Measurements from ENCODE around the gene CETN3.
A peak's percentile ranks its signal among the peaks of the same experiment; 100 is the strongest.

The CETN3 gene

DNA sequence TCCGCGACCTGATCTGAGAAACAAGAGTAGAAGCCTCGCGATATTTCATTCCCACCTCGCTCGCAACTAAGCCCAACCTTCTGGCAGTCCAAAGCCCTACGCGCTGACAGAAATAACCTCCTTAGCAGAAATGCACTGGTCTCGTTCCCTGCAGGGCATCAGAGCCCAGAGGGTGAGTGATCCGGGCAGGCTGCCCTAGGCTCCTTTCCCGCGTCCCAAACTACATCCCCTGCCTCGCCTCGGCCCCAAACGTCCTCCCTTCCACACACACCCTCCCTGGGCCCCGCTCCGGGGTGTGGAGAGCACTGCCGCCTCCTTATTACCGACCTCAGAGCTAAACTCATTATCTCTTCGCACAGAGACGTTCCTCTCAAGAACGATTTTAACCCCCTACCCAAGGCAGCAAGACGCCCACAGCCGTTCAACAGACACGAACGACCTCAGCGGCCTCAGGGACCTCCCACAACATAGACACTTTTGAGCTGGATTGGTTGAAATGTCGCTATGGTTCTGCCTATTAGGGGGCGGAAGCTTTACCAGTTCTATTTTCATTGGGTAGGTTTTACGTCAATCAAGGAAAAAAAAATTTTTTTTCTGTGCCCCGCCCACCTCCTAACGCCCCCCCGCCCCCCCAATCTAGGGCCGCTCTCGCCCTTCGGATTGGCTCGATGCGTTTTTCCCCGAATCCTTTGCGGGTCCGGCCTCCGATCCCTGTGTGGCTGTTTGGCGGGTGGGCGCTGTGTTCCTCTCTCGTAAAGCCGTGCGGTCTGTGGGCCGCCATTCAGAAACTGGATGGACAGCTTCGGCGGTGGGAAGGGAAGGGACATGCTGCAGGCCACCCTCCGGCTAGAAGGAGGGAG is at the start of gene CETN3:
Gene CETN3 (minus strand): TSS at position 439 of the 860 bp plus-strand sequence. CDS start 95 bp downstream, at position 344.
- peak; percentile 76 to 82 for DNase-seq (ENCODE audit: low read depth in 2 of 2)

DNA sequence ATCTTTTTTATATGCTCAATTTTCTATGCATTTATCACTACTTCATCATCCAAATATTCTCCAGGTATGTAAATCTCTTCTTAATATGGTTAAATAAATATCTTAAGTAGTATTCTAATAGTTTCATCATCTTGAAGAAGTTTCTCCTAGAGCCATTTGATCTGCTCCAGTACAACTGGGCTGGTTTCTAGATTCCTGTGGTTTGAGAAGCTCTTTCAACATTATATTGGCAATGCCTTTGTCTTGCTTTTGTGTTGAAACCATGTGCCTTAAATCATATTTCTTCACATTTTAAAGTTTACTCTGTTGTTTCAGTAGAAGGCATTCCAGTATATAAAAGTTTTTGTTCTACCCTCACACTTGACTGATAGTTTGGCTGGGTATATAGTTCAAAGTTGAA is 37.4 kb upstream of the CETN3 start:
- DNase-seq (ENCODE audit: low read depth in 2 of 2), result no peak

DNA sequence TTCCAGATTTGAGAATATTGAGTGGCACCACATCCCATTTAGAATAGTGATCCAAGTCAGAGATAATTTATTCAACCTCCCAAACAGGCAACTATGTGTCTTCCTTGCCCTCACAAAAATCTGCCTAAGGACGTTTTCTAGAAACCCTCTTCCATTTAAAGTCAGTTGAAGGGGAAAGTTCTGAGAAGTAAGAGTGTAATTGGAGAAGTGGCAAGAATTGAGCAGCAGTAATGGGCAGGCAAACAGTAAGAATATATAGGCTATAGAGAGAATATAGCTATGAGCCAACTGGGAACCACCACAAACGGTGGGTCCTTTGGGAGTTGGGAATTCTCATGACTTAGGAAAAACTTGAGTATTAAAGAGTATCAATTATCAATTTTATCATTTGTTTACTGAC is 31.1 kb upstream of the CETN3 start:
- DNase-seq (ENCODE audit: low read depth in 2 of 2), result no peak

DNA sequence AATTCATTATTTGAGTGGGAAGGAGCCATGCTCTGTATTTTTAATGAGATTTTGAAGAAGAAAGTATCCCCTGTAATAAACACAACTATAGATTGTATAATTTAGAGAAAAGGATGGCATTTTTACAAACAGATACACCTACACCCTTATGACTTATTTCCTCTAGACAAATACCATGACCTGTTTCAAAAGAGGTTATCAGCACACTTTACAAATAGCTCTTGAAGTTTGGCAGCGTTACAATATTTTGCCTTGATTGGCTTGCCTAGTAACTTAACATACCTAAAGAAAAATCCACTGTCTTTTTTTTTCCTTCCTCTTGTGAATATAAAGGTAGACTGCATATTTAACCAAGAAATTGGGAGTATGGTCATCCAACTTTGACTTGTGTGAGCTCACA is 28.5 kb upstream of the CETN3 start:
- no peak for DNase-seq (ENCODE audit: low read depth in 2 of 2)

DNA sequence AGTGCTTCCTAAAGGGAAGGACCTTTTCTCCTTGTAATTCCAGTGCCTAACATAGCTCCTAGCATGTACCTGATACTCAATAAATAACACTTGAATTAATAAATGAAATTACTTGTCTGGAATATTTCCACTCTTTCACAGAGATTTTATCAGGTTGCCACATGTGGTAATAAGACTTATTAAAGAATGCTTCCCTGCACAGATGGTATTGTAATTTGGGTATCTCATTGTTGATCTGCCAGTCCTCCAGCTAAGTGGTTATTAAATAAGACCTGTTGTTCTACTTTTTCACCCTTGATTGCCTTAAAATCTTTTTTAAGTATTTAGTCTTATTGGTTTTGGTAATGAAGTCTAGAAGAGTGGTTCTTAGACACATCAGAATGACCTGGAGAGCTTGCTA is 28.1 kb upstream of the CETN3 start:
- no peak for DNase-seq (ENCODE audit: low read depth in 2 of 2)

DNA sequence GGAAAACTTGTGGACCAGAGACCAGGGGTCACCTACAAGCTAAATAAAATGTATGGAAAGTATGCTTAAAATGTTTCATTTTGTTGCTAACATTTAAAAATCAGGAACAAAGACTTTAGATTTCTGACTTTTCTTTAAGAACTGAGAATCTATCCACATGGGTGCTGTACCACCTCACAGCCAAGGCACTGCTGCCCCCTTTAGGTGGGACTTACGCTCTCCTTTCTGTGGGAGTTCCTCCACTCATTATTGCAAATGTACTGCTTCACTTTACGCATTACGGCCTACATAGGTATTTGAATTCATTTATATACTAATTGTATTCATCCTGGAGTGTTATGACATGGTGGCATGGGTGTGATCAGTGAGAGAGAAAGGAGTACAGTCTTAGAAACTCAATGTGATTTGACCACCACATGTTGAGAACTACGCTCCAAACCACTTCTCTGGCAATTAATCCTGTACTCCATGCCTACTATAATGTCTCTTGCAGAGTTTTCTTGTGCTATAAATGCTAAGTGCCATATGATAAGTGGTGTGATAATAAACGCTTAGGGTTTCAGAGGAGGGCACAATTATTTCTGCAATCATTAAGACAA is 24.7 kb upstream of the CETN3 start:
- peak in 1 of 2 donors; percentile 17 for DNase-seq (ENCODE audit: low read depth in 2 of 2)

DNA sequence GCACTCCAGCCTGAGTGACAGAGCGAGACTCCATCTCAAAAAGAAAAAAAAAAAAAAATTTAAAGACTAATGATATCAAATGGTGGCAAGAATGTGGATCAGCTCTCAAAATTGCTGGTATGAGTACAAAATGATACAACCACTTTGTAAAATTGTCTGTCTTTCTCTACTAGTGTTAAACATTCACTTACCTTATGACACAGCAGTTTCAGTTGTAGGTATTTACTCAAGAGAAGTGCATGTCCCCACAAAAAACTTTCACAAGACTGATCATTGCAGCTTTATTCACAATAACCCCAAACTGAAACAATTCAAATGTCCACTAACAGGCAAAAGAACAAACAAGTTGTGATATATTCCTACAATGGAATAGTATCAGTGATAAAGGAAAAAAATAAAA is 14.7 kb upstream of the CETN3 start:
- no peak for DNase-seq (ENCODE audit: low read depth in 2 of 2)

DNA sequence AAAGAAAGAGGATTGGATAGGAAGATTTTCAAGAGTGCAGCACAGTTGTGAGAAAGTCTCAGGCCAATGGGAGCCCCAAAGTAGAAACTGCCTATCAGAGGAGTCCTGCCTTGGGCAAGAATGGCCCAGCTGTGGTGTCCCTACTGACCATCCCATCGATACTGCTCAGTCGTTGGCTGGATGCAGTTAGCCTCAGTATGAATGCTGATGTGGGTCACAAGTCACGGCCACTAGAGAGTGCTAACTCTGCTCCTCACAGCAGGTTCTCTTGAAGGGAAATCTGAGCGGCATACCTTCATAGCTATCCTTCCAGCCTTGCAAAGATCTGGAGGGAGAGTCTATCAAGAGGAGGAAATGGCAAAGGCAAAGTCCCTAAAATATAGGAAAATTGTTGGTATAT is 11.6 kb upstream of the CETN3 start:
- DNase-seq (ENCODE audit: low read depth in 2 of 2), result no peak

DNA sequence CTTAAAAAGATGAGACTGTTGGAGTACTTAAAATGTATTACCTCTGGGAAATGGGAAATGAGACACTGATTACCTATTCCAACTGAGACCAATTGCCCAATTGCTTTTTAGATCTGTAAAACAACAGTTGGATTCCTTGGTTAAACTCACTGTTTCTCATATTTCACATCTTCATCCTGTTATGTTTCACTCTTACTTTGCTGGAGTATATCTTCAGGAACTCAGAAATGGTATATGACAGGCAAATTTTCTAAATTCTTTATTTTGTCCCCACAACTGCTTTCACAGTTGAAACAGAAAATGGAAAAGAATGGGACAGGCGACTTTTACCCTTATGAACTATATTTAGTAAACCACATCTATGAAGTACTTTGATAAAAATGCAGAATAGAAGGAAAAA is 8.7 kb upstream of the CETN3 start:
- DNase-seq (ENCODE audit: low read depth in 2 of 2), result no peak

DNA sequence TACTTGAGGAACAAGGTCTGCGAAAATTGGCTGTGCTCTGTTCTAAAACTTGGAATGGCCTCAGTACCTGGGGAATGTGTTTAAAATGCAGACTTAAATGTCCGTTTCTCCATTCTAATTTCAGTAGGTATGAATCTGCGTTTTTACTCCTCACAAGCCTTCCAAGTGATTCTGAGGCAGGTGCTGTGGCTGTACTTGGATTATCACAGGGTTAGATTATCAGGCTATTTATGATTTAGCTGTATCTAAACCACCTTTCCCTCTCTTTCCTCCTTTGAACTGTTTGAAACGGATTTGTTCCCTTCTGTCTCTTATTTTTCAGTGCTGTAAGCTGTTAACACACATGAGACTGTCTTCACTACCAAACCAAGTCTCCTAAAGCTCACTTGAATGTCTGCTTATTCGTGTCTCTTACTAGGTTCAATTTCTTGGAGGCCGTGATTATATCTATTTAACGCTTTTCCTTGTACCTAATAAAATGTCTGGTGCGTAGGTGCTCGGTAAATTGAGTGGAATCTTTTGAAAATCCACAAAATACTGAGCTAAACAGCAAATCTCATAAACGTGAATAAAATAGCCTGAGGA is 714 bp upstream of the CETN3 start:
- no peak for DNase-seq (ENCODE audit: low read depth in 2 of 2)

DNA sequence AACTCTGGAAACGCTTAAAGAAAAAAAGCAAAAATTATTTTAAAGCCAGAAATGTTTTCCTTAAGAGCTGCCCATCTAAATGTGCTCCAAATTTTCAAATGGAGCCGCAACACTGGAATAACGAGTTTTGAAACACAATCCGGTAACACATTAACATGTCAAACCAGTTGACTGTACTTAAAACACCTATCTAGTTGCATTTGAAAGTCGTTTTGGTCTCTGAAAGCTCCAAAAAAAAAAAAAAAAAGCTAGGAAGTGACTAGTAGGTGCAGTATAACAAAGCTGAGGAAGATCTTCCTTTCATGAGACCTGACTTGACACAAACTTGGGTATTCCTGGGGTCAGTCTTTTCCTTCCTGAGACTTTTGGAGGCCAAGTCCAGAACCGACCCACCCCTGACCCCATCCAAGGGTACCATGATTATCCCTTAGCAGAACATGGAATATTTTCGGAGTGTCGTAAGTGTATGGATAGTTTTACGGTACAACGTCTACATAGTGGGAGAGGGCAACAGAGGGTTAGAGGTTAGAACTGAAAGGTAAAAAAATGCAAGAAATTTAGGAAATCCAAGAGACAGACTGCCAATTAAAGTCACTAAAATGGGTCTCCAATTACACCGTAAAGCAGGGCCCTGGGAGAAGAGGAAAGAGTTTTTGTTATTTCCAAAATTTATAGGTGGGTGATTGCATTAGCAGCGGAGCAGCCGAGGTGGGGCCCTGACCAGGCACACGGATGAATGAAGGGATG is 812 bp downstream of the CETN3 start:
- DNase-seq (ENCODE audit: low read depth in 2 of 2), result no peak

DNA sequence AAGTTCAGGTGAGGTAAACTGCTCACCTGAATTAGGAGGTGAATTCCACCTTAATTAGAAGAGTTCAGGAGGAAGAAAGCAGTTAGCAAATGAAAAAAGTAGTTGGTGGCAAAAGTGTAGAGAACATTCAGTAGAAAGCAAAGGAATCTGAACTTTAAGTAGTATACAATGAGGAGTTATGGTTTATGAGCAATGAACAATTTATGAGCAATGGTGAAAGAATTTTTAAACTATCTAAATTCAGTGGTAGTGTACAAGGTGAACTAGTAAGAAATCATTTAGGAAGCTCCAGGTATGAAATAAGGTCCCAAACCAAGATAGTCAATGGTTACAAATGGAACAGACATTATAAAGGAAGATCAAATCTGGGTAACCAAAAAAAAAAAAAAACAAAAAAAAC is 3.1 kb downstream of the CETN3 start:
- DNase-seq (ENCODE audit: low read depth in 2 of 2), result no peak

DNA sequence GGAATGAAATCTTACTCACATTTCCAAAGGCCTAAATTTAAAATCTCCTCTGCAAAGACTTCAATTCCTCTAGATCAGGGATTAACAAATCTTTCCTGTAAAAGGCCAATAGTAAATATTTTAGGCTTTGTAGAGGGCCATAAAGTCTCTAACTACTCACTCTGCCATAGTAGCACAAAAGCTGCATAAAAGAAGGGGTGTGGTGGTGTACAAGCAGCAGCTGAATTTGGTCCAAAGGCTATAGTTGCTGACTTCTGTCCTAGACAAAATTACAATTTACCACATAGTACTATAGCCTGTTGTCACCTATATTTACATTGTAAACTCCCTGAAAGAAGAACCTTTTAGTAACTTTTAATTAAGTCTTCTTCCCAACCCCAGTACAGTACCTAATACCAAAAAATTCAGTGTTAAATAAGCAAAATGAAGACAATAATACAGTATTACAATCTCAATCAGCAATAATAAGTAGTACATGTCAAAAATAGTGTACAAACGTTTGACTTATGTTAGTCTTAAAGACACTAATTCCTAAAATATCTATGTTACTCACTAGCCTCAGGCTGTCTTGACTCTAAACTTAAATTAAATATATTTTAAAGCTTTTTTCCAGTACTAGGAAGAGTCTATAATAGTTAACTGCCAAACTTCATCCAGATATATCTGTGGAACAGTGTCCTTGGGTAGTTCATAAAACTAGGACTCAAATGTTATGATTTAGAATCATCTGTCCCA is 6.9 kb downstream of the CETN3 start:
- no peak for DNase-seq (ENCODE audit: low read depth in 2 of 2)

DNA sequence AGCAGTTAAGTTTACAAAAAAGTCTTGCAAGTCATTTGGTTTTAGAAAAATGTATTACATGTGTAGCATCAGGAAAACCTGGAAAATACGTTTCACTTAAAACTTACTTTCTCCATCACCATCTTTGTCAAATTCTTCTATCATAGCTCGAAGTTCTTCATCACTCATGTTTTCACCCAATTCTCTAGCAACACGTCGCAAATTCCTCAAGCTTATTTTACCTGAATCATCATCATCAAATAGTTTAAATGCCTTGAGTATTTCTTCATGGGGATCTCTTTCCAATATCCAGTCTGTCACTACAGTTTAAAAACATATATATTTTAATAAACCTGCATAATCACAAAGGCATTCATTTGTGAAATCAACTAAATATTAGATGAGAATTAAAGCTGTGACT is 10.3 kb downstream of the CETN3 start:
- DNase-seq (ENCODE audit: low read depth in 2 of 2), result no peak

DNA sequence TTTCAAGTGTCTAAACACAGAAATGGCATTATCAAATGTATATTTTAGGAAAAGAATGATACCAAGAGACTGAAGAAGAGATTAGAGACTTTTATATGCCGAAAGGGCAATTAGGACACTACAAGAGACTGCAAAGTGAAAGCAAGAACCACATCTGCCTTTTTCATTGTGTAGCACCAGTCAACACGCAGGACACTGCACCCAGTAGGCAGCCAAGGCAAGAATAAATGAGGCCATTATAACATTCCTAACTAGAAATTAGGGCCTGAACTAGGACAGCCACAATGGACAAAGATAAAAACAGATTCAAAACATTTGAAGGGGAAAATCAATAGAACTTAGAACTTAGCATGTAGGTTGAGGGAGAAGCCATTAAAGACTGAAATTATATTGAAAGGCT is 10.8 kb downstream of the CETN3 start:
- no peak for DNase-seq (ENCODE audit: low read depth in 2 of 2)

DNA sequence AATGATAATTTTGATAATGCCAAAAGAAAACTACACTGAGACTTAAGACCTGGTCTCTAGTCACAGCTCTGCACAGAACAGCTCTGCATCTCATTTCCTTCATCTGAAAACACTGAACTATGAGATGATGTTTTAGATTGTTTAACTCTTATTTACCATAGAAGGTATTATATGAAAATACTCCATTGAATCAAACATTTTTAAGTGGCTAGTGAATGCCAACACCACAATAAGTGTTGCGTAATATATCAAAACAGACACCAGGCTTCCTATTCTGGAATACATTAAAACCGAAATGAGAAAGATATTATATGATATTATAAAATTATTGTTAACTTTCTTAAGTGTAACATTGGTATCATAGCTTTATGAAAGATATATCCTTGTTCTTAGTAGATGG is 14.6 kb downstream of the CETN3 start:
- no peak for DNase-seq (ENCODE audit: low read depth in 2 of 2)

DNA sequence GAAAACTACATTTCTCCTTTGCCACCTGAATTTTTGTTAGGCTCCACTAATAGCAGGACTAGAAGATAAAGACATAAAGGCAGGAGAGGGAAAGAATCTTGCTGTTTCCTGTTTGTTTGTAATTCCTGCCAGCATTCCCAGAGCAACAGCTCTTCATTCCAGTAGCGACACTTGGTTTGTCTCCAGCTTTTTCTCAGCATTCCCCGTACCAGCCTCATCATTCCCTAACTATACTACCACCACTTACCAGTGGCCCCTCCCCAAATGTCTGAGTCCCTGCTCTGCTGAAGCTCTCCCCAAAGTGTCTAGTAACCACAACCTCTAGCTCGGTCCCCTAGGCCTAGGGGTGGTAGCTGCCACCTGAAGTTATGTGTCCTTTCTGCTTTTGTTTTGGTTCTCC is 18.6 kb downstream of the CETN3 start:
- DNase-seq (ENCODE audit: low read depth in 2 of 2), result no peak

DNA sequence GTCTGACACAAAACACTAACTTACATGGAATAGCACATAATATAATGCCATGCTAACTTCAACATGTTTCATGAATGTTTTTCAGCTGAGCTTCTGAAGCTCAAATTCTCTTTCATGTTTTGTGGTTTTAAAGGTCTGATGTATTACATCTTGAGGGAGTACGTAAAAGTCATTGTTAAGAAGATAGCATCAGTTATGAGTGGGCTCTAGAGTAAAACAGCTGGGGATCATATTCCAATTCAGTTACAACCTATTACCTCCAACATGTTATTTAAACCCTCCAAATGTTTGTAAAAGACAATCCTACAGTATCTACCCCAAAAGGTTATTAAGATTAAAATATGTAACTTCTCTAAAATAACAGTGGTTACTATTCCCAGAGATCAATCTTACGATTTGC is 19.2 kb downstream of the CETN3 start:
- DNase-seq (ENCODE audit: low read depth in 2 of 2), result no peak

DNA sequence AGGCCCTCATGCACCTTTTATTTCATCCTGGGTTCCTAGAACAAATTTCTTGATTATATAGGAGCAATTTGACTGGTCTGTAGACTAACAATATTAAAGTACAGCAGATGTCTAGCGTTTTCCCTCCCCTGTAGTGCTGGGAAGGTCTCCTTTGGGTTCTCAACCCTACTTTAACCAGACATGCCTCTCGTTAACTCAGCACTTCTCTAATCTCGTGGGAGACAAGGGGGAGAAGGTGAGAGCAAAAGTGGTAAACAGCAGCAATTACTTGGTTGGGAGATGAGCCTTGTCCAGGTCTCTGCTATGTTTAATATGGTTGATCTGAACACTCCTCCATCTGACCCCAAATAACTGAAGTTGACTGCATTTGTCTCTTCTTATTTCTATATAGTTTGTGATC is 22.0 kb downstream of the CETN3 start:
- no peak for DNase-seq (ENCODE audit: low read depth in 2 of 2)

DNA sequence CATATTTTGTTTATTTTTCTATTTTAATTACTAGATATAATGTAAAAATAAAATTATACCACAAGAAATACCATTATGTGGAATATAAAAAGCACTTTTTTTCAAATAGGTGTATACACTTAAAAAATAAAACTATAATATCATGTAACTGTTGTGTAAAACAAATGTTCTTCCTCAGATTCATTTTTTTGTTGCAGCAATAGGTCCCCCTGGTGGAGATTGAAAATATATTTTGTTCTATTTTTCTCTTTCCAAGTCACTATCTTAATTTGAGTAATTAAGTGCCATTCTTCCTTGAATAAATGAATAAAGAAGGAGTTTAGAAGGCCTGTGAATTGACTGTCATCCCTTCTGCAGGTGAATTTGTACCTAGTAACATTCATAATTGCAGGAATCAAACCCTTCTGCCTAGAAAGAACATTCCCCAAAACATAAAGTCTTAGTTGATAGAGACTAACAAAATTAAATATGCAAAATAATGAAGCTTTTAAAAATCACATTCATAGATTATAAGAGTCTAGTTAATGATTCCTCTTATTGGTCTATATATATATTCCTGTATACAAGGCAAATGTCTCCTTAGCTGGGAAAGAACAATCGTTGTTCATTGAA is 23.4 kb downstream of the CETN3 start:
- no peak for DNase-seq (ENCODE audit: low read depth in 2 of 2)

DNA sequence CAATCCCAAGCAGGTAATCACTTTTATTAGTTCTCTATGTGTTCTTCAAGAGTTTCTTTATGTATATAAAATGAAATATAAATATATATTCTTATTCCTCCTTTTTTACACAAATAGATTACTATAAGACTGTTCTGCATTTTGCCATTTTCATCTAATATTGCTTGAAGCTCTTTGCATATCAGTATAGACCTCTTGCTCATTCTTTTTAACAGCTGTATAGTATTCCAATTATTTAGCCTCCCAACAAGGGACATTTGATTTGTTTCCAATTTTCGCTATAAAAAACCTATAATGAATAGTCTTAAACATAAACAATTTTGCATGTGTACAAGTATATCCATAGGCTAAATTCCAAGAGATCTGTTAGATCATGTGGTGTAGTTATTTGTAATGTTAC is 25.2 kb downstream of the CETN3 start:
- DNase-seq (ENCODE audit: low read depth in 2 of 2), result no peak
